Frontal cortex (tissue), 4 donors: ENCODE results near the gene NCKAP5. TPM values are rescaled to one million over a fixed set of nuclear protein-coding genes. Genes with fewer than 3 reads are reported as not detected.

Experiments used
- DNase-seq, 2 donors: peaks; one replicate each; pipeline ENCODE4 v3.0.0; 2012; ENCODE audit warnings: low spot score in 2 of 2
- FAIRE-seq: peaks from 2 replicates; lab custom pipeline; 2012; peaks lifted over from hg19 to GRCh38; lab: Jason Lieb, UNC
- total RNA-seq: library from RNA; depleted of rRNA; stranded (reverse); fragments of >200 nt; gene quantifications from one replicate; pipeline ENCODE4 v1.2.3, GENCODE V29; 2014
- donor health status: control.
- donor health status: control.
- donor health status: control.

Gene NCKAP5
- total RNA-seq, 1 donor from 2014 or later: 9.0 TPM

GRCh38 chr2:133502678-133503077 lies 65.6 kb downstream of the NCKAP5 start:
- FAIRE-seq: no peak
- DNase-seq: no peak

GRCh38 chr2:133500917-133501316 lies 67.3 kb downstream of the NCKAP5 start:
- no peak for FAIRE-seq
- DNase-seq: no peak

GRCh38 chr2:133498662-133499585 lies 69.3 kb downstream of the NCKAP5 start:
- no peak for FAIRE-seq

GRCh38 chr2:133497951-133498565 lies 70.2 kb downstream of the NCKAP5 start:
- FAIRE-seq (no peak), DNase-seq (no peak)

More at GRCh38 chr2:133498662-133499585, 69.3 kb downstream of the NCKAP5 start:
- DNase-seq: no peak

- no peak for DNase-seq
Measured at GRCh38 chr2:133497270-133497893, 70.9 kb downstream of the NCKAP5 start.

GRCh38 chr2:133496501-133497269 lies 71.6 kb downstream of the NCKAP5 start:
- DNase-seq (no peak), FAIRE-seq (no peak)

More at GRCh38 chr2:133497270-133497893, 70.9 kb downstream of the NCKAP5 start:
- no peak for FAIRE-seq

GRCh38 chr2:133495226-133495625 lies 73.0 kb downstream of the NCKAP5 start:
- DNase-seq: no peak
- FAIRE-seq: no peak

- DNase-seq (no peak), FAIRE-seq (no peak)
Measured at GRCh38 chr2:133492719-133493380, 75.4 kb downstream of the NCKAP5 start.

GRCh38 chr2:133490411-133490980 lies 77.8 kb downstream of the NCKAP5 start:
- DNase-seq (no peak), FAIRE-seq (no peak)

- DNase-seq (no peak), FAIRE-seq (no peak)
Measured at GRCh38 chr2:133489641-133490410, 78.4 kb downstream of the NCKAP5 start.

- DNase-seq: no peak
- FAIRE-seq: no peak
Measured at GRCh38 chr2:133489146-133489545, 79.1 kb downstream of the NCKAP5 start.

GRCh38 chr2:133486771-133487191 lies 81.5 kb downstream of the NCKAP5 start:
- DNase-seq (peak; percentile 12 to 17), FAIRE-seq (peak; percentile 36)

GRCh38 chr2:133485868-133486267 lies 82.4 kb downstream of the NCKAP5 start:
- no peak for DNase-seq
- FAIRE-seq: no peak

- FAIRE-seq: no peak
Measured at GRCh38 chr2:133484784-133485183, 83.5 kb downstream of the NCKAP5 start.

GRCh38 chr2:133484106-133484505 lies 84.2 kb downstream of the NCKAP5 start:
- FAIRE-seq: no peak
- DNase-seq: no peak

More at GRCh38 chr2:133484784-133485183, 83.5 kb downstream of the NCKAP5 start:
- DNase-seq: no peak

GRCh38 chr2:133483181-133483580 lies 85.1 kb downstream of the NCKAP5 start:
- DNase-seq (no peak), FAIRE-seq (no peak)

- FAIRE-seq (no peak), DNase-seq (no peak)
Measured at GRCh38 chr2:133480707-133481429, 87.4 kb downstream of the NCKAP5 start.

- FAIRE-seq: no peak
- DNase-seq: no peak
Measured at GRCh38 chr2:133477616-133477990, 90.7 kb downstream of the NCKAP5 start.
